PC-3 (cell line): ENCODE results near the gene PLG. TPM values are rescaled to one million over a fixed set of nuclear protein-coding genes. Genes with fewer than 3 reads are reported as not detected.

Experiments used
- ATAC-seq: fragments of 200-7000 bp; cut with Tn5 transposase; 2 replicates; pipeline ENCODE4 v1.9.1; 2020; ENCODE audit warnings: mild to moderate bottlenecking, moderate library complexity
- BruUV-seq: library from RNA; stranded (reverse); fragments of 400-500 nt; replicated peaks from 2 replicates; lab custom pipeline; 2021; lab: Mats Ljungman, UMichigan
- CTCF ChIA-PET: fragments of 300-600 bp; sonication (Branson Sonifier 250); formaldehyde crosslinking; loops from one replicate; lab custom pipeline; 2022; ENCODE audit warnings: antibody characterized with exemption; lab: Charles Lee
- POLR2A ChIA-PET: fragments of 300-600 bp; sonication (Branson Sonifier 250); formaldehyde crosslinking; loops from one replicate; lab custom pipeline; 2022; ENCODE audit warnings: antibody characterized with exemption; ENCODE audit not compliant: unreplicated experiment; lab: Charles Lee
- DNase-seq: peaks from one replicate; pipeline ENCODE4 v3.0.0-alpha.2; 2015
- H2AFZ ChIP-seq: fragments of 300-600 bp; sonication (generic); 2 replicates; pipeline ENCODE4 v1.6.0; 2016; ENCODE audit warnings: antibody characterized with exemption, low read length
- H3F3A ChIP-seq: fragments of 300-600 bp; sonication (generic); one replicate; pipeline ENCODE4 v1.6.0; 2017; ENCODE audit warnings: antibody characterized with exemption, low read length, control low read depth, mild to moderate bottlenecking; ENCODE audit not compliant: unreplicated experiment
- H3K27ac ChIP-seq: fragments of 300-600 bp; sonication (generic); 2 replicates; pipeline ENCODE4 v1.5.1; 2016; ENCODE audit warnings: mild to moderate bottlenecking, low read length
- H3K27me3 ChIP-seq: fragments of 300-600 bp; sonication (generic); 2 replicates; pipeline ENCODE4 v1.6.1; 2016; ENCODE audit warnings: low read length, mixed read lengths
- H3K36me3 ChIP-seq: fragments of 300-600 bp; sonication (generic); 2 replicates; pipeline ENCODE4 v1.6.1; 2016; ENCODE audit warnings: low read depth, mixed run types, low read length, mixed read lengths
- H3K4me1 ChIP-seq: fragments of 300-600 bp; sonication (generic); 2 replicates; pipeline ENCODE4 v1.5.1; 2016; ENCODE audit warnings: low read length; ENCODE audit not compliant: insufficient read depth
- H3K4me2 ChIP-seq: fragments of 300-600 bp; sonication (generic); 2 replicates; pipeline ENCODE4 v1.6.0; 2016; ENCODE audit warnings: low read length
- H3K4me3 ChIP-seq: fragments of 300-600 bp; sonication (generic); 2 replicates; pipeline ENCODE4 v1.5.1; 2016; ENCODE audit warnings: mild to moderate bottlenecking, low read length, mixed read lengths
- H3K79me2 ChIP-seq: fragments of 300-600 bp; sonication (generic); 2 replicates; pipeline ENCODE4 v1.6.1; 2017; ENCODE audit warnings: low read length, mixed read lengths
- H3K9ac ChIP-seq: fragments of 300-600 bp; sonication (generic); 2 replicates; pipeline ENCODE4 v1.6.0; 2016; ENCODE audit warnings: mild to moderate bottlenecking, low read length
- H3K9me2 ChIP-seq: fragments of 300-600 bp; sonication (generic); replicated peaks from 2 replicates; pipeline ENCODE4 v1.6.1; 2016; ENCODE audit warnings: mixed run types, low read length, mixed read lengths
- H3K9me3 ChIP-seq: fragments of 300-600 bp; sonication (generic); 2 replicates; pipeline ENCODE4 v1.6.1; 2016; ENCODE audit warnings: low read length, mixed read lengths
- H4K20me1 ChIP-seq: fragments of 300-600 bp; sonication (generic); 2 replicates; pipeline ENCODE4 v1.6.1; 2016; ENCODE audit warnings: low read length, mixed read lengths
- CTCF ChIP-seq: fragments of 300-600 bp; sonication (generic); conservative IDR thresholded peaks from 2 replicates; pipeline ENCODE4 v1.5.1; 2017; ENCODE audit warnings: antibody characterized with exemption, low read depth, mild to moderate bottlenecking, low read length
- EZH2 ChIP-seq: fragments of 300-600 bp; sonication (generic); IDR thresholded peaks from one replicate; pipeline ENCODE4 v1.6.1; 2017; ENCODE audit warnings: antibody characterized with exemption, mild to moderate bottlenecking, low read length; ENCODE audit not compliant: unreplicated experiment
- EZH2phosphoT487 ChIP-seq: fragments of 300-600 bp; sonication (generic); IDR thresholded peaks from 2 replicates; pipeline ENCODE4 v1.6.1; 2018; ENCODE audit warnings: mild to moderate bottlenecking, antibody characterized with exemption, low read length, borderline replicate concordance
- intact Hi-C: fragments of 100-400 bp; cut with micrococcal nuclease; formaldehyde crosslinking; loops from 2 replicates; pipeline ENCODE4 v1.9.0; 2023
- total RNA-seq: library from RNA; depleted of rRNA; stranded (reverse); fragments of >200 nt; gene quantifications from 2 replicates; pipeline ENCODE4 v1.2.3, GENCODE V29; 2014

Gene PLG
- total RNA-seq, 1 experiment from 2014 or later: not detected

GRCh38 chr6:160788806-160789205 lies 86.8 kb downstream of the PLG start:
- POLR2A ChIA-PET: no interaction called here

GRCh38 chr6:160789263-160790027 lies 87.4 kb downstream of the PLG start:
- no peak for TF ChIP-seq EZH2
- TF ChIP-seq CTCF: no peak
- TF ChIP-seq EZH2phosphoT487: no peak
- H2AFZ ChIP-seq: no peak overlapping the region
- no peak overlapping the region for H3K27ac ChIP-seq
- peaks cover 34% of the 10 kb centered on the region for H3K4me1 ChIP-seq
- no peaks in the 10 kb centered on the region for H3K79me2 ChIP-seq
- no peaks in the 10 kb centered on the region for H3K9me3 ChIP-seq
- H3K27me3 ChIP-seq: no peaks in the 10 kb centered on the region
- H3K9ac ChIP-seq: no peak overlapping the region
- no peak overlapping the region for H3K4me3 ChIP-seq
- no peak for ATAC-seq
- no TSS peak for BruUV-seq
- H4K20me1 ChIP-seq: no peaks in the 10 kb centered on the region
- DNase-seq: no peak
- ChIA-PET POLR2A (no interaction called here), CTCF (no interaction called here)
- intact Hi-C loops: no loop called here
- H3F3A ChIP-seq: no peaks in the 10 kb centered on the region
- no peaks in the 10 kb centered on the region for H3K36me3 ChIP-seq
- no peaks in the 10 kb centered on the region for H3K9me2 ChIP-seq
- no peak overlapping the region for H3K4me2 ChIP-seq

More at GRCh38 chr6:160788806-160789205, 86.8 kb downstream of the PLG start:
- intact Hi-C loops: no loop called here
- Histone ChIP-seq H3K9me3 (no peaks in the 10 kb centered on the region), H3K4me1 (peaks cover 33% of the 10 kb centered on the region), H2AFZ (no peak overlapping the region), H3F3A (no peaks in the 10 kb centered on the region), H3K79me2 (no peaks in the 10 kb centered on the region), H3K9ac (no peak overlapping the region), H3K36me3 (no peaks in the 10 kb centered on the region), H3K9me2 (no peaks in the 10 kb centered on the region), H4K20me1 (no peaks in the 10 kb centered on the region), H3K4me2 (no peak overlapping the region), H3K4me3 (no peak overlapping the region), H3K27ac (no peak overlapping the region), H3K27me3 (no peaks in the 10 kb centered on the region)
- TF ChIP-seq EZH2phosphoT487 (no peak), EZH2 (no peak), CTCF (no peak)
- DNase-seq (no peak), ATAC-seq (no peak)
- CTCF ChIA-PET: no interaction called here
- BruUV-seq: TSS peak; percentile 95

GRCh38 chr6:160790028-160790792 lies 88.2 kb downstream of the PLG start:
- Histone ChIP-seq H3K4me1 (peaks cover 39% of the 10 kb centered on the region), H3K9me3 (no peaks in the 10 kb centered on the region), H3K27me3 (no peaks in the 10 kb centered on the region), H3K4me2 (peak overlapping the region; percentile 72), H3K9ac (peak overlapping the region; percentile 88), H3K27ac (peak overlapping the region; percentile 100), H3K9me2 (no peaks in the 10 kb centered on the region), H2AFZ (peak overlapping the region; percentile 69), H3K79me2 (no peaks in the 10 kb centered on the region), H3F3A (no peaks in the 10 kb centered on the region), H3K4me3 (no peak overlapping the region), H3K36me3 (no peaks in the 10 kb centered on the region), H4K20me1 (no peaks in the 10 kb centered on the region)
- DNase-seq (no peak), ATAC-seq (no peak)
- POLR2A ChIA-PET: no interaction called here
- intact Hi-C loops: no loop called here
- no TSS peak for BruUV-seq
- TF ChIP-seq EZH2phosphoT487 (no peak), CTCF (no peak)
- CTCF ChIA-PET: no interaction called here
